ENCODE data around the gene RBPJL. TPM values are rescaled to one million over a fixed set of nuclear protein-coding genes. Genes with fewer than 3 reads are reported as not detected.
A peak's percentile ranks its signal among the peaks of the same experiment; 100 is the strongest.

Gene RBPJL
- total RNA-seq, 1 donor: not detected

DNA sequence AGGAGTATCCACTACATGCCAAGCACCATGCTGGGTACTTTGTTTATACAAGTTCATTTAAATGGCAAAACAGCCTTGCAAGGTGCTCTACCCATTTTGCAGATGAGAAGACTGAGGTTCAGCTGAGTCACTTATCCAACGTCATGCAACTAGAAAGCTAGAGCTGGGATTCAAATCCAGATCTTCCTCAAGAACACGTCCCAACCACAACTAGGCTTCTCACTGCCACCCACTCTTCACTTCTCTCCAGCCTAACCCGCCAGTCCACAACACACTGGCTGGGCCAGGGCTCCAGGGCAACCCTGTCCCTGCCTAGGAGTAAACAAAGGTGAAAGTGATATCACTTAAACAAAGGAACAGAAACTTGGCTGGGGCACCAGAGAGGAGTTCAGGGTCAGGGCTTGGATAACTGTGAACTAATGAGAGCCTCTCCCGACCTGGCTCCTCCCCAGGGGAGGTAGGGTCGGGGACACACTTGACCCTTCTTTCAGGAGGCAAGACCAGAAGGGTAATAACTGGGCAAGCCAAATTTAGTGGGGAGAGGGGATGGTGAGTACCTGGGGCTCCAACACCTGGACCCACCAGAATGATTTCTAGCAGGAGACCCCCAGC is 33.7 kb downstream of the RBPJL start:
- no peak overlapping the region for H3K4me3 ChIP-seq (ENCODE audit: low read depth, low read length)
- TF ChIP-seq, protein P1, sequence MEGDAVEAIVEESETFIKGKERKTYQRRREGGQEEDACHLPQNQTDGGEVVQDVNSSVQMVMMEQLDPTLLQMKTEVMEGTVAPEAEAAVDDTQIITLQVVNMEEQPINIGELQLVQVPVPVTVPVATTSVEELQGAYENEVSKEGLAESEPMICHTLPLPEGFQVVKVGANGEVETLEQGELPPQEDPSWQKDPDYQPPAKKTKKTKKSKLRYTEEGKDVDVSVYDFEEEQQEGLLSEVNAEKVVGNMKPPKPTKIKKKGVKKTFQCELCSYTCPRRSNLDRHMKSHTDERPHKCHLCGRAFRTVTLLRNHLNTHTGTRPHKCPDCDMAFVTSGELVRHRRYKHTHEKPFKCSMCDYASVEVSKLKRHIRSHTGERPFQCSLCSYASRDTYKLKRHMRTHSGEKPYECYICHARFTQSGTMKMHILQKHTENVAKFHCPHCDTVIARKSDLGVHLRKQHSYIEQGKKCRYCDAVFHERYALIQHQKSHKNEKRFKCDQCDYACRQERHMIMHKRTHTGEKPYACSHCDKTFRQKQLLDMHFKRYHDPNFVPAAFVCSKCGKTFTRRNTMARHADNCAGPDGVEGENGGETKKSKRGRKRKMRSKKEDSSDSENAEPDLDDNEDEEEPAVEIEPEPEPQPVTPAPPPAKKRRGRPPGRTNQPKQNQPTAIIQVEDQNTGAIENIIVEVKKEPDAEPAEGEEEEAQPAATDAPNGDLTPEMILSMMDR (IDR thresholded peaks at IDR 0.05; ENCODE audit: insufficient read depth, low read depth, low read length): no peak
- DNase-seq (ENCODE audit: low read depth): no peak

DNA sequence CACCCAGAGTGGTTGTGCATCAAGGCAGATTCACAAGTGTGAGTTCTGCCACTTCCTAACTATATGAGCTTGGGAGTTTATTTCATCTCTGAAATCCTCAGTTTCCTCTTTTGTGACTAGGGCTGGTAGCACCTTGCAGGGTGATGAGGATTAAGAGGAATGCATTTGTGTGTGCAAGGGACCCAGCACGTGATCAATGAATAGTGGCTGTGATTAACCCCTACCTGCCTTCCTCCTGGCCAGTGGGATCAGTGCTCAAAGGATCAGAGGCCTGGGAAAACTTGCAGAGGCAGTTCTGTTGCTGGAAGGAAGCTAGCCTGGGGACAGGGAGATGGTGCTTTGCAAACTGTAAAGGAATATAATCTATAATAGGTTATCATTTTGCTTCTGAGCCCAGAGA is 34.3 kb downstream of the RBPJL start:
- TF ChIP-seq, protein P1 (IDR thresholded peaks at IDR 0.05; ENCODE audit: insufficient read depth, low read depth, low read length): no peak
- no peak overlapping the region for H3K4me3 ChIP-seq (ENCODE audit: low read depth, low read length)
- DNase-seq (ENCODE audit: low read depth): no peak

DNA sequence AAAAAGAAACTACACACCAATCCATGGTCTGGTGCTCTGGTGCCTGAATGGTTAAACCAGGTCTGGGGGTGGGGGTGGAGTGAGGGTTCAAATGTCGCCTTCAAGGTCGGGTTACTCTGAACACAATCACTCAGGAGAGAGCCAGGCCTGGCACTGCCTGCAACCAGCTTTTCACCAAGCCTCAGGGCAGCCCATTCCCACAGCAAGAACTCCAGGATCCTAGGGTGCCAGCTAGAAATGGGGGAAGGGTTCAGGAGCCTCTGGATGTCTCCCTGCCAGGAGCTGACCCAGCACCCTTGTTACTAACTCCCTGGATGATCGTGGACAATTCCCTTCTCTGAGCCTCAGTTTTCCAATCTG is 34.9 kb downstream of the RBPJL start:
- peak overlapping the region; percentile 98 for H3K4me3 ChIP-seq (ENCODE audit: low read depth, low read length)
- no peak for DNase-seq (ENCODE audit: low read depth)
- TF ChIP-seq, protein P1 (IDR thresholded peaks at IDR 0.05; ENCODE audit: insufficient read depth, low read depth, low read length): no peak

DNA sequence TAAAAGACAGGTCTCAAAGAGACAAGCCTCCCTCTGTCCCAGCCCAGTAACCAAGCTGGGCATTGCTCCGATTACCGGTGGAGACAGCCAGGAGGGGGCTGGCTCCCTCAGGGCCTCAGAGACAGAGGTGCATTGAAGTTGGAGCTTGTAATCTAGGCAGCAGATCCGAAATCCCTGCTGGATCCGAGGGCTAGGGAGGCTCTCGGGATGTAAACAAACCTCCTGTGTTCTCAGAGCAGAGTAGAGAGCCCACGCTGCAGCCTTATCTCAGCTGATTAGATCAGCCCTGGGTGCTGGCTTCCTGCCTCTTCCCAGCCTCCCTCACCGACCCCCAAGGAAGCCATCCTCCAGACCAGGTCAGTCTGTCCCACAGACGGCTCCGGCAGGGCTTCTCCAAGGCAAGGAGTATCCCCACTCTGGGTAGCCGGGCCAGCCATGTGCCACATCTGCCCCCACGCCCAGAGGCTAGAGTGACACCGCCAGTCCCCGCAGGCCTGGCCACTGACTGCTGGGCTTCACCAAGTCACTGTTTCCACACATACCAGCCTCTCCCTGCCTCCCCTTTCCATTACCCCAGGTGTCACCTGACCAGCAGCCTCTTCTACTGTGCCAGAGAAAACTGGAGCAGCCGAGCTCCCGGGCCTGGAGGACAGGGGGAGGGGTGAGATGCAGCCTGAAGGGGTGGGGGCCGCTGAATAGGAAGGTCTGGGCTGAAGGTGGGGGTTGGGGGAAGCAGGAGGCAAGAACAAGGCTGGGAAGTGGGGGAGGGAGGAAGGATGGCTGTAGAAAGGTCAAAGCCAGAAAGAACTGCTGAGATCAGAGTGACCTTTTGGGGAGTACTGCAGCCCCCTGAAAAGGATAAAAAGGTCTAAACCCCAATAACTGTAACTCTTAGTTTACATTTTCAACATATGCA is 35.6 kb downstream of the RBPJL start:
- DNase-seq (ENCODE audit: low read depth): peak; percentile 89
- peak overlapping the region; percentile 98 for H3K4me3 ChIP-seq (ENCODE audit: low read depth, low read length)
- TF ChIP-seq, protein P1 (IDR thresholded peaks at IDR 0.05; ENCODE audit: insufficient read depth, low read depth, low read length): no peak

DNA sequence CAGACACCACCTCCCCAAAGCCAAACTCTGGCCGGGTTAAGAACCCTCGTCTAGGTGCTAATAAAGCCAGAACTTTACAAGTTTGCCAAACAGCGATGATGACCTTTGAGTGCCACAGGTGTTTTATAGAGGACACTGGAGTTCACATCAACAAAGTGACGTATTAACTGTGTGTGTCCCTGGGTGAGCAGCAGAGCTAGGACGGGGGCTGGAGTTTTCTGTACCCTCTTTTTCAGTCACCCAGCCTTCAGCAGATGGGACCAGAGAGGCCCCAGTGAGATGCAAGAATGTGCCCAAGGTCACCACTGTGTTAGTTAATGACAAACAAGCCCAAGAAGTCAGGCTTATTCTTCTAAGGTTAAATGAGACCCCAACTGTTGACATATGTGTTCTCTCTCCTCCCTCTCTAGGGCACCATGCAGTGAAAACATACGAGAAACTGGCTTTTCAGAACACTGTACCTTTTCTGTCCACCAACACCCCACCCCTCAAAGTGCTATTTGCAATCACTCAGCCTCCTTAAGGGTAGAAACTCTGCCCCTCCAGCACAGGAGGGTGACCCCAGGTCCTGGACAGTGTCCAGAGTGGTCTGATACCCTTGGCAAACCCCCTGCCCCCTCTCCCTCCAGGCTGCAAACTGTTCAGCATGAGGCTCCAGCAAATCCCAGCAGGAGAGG is 36.4 kb downstream of the RBPJL start:
- H3K4me3 ChIP-seq (ENCODE audit: low read depth, low read length): peak overlapping the region; percentile 98

DNA sequence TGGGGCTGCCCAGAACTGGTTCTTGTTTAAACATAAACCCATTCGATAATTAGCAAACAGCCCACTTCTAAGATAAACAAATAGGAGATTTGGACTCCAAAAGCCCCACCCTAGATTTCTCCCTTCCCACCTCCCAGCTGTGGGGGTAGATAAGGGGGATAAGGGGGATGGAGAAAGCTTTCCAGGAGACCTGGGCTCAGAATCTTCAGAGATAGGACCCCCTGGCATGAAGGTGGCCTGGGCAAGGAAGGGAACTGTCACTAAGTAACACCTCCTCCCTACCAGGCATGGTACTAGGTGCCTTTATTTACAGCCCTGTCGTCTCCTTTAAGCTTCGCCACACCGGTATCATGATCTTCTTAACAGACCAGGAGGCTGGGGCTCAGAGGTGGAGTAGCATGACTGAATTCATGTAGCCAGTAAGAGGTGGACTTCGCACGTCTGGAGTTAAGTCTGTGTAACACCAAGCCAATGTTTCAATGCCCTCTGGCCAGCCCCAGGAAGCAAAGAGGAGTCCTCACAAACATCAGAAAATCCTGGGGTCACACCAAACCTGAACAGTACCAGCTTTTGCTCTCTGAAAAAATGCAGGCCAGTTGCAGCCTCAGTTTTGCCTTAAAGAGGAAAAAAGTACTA is 37.0 kb downstream of the RBPJL start:
- peak overlapping the region; percentile 98 for H3K4me3 ChIP-seq (ENCODE audit: low read depth, low read length)
- TF ChIP-seq, protein P1 (IDR thresholded peaks at IDR 0.05; ENCODE audit: insufficient read depth, low read depth, low read length): no peak
- peak; percentile 56 for DNase-seq (ENCODE audit: low read depth)

More for the DNA sequence above, 36.4 kb downstream of the RBPJL start:
- no peak for DNase-seq (ENCODE audit: low read depth)
- TF ChIP-seq, protein P1 (IDR thresholded peaks at IDR 0.05; ENCODE audit: insufficient read depth, low read depth, low read length): no peak

Data from fibroblast of villous mesenchyme (primary cell).